Activated T-cell treated with anti-CD3 and anti-CD28 coated beads for 1 hour (primary cell): ENCODE data around the gene GMCL1.
"Not testable (repeated sequence)": the region's sequence is repeated elsewhere in the genome, so short reads cannot be mapped to it uniquely, and the experiment has no call there.

Experiments
- DNase-seq: peaks from one replicate; pipeline ENCODE4 v3.0.0-alpha.2; 2020; ENCODE audit warnings: low read depth

The GMCL1 gene, protein sequence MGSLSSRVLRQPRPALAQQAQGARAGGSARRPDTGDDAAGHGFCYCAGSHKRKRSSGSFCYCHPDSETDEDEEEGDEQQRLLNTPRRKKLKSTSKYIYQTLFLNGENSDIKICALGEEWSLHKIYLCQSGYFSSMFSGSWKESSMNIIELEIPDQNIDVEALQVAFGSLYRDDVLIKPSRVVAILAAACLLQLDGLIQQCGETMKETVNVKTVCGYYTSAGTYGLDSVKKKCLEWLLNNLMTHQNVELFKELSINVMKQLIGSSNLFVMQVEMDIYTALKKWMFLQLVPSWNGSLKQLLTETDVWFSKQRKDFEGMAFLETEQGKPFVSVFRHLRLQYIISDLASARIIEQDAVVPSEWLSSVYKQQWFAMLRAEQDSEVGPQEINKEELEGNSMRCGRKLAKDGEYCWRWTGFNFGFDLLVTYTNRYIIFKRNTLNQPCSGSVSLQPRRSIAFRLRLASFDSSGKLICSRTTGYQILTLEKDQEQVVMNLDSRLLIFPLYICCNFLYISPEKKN

GRCh38 chr2:69829256-69830044 lies at the start of gene GMCL1:
TSS of gene GMCL1 (plus strand) at chr2:69829660. CDS start at chr2:69829893, 233 bp downstream.
- peak; percentile 99 for DNase-seq

- DNase-seq, result no peak
Observed at GRCh38 chr2:69780921-69781320, 48.5 kb upstream of the GMCL1 start.

GRCh38 chr2:69781321-69782248 lies 47.9 kb upstream of the GMCL1 start:
- DNase-seq, result no peak

- no peak for DNase-seq
Observed at GRCh38 chr2:69784228-69784627, 45.2 kb upstream of the GMCL1 start.

- DNase-seq, result no peak
Observed at GRCh38 chr2:69785358-69785757, 44.1 kb upstream of the GMCL1 start.

DNA sequence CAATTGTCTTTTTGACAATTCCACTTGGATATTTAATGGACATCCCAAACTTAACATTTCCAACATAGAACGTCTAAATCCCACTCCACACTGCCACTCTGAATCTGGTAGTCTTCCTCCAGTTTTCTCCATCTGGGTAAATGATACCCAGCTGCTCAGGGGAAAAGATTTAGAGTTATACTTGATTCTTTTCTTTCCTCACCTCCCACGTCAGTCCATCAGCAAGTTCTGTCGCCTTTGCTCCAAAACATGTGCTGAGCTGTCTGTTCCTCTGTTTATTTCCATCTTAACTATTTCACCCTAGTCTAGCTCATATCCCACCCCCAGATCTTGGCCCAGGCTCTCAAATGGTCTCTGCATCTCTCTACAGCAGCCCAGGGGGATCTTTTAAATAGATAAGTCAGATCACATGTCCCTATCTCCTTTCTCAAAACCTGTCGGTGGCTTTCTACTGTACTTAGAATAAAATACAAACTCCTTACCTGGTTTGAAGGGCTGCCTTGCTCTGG lies 43.4 kb upstream of the GMCL1 start:
- DNase-seq, result no peak

GRCh38 chr2:69789175-69789721 lies 40.2 kb upstream of the GMCL1 start:
- no peak for DNase-seq

- no peak for DNase-seq
Observed at GRCh38 chr2:69789772-69790600, 39.5 kb upstream of the GMCL1 start.

- DNase-seq, result no peak
Observed at GRCh38 chr2:69790601-69790959, 38.9 kb upstream of the GMCL1 start.

- no peak for DNase-seq
Observed at GRCh38 chr2:69791045-69791444, 38.4 kb upstream of the GMCL1 start.

GRCh38 chr2:69796174-69796573 lies 33.3 kb upstream of the GMCL1 start:
- no peak for DNase-seq

DNA sequence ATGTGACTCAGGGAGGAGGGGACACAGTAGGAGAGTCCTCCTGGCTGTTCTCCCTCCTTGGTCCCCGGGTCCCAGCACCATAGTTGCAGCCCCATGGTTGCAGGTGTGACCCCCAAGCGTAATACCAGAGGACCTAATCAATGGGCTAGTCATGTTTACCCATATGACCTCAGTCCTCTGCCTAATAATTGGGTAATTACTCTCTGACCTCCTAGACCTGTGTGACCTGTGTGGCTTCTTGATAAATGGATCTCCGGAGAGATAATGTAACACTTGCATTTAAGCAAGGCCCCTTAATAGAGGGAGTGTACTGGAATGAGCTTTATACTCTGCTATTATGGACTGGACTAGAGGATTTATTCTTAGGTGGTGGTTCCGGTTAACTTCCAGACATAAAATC lies 32.2 kb upstream of the GMCL1 start:
- no peak for DNase-seq

GRCh38 chr2:69797836-69798289 lies 31.6 kb upstream of the GMCL1 start:
- DNase-seq, result no peak

- DNase-seq, result no peak
Observed at GRCh38 chr2:69798290-69798908, 31.1 kb upstream of the GMCL1 start.

DNA sequence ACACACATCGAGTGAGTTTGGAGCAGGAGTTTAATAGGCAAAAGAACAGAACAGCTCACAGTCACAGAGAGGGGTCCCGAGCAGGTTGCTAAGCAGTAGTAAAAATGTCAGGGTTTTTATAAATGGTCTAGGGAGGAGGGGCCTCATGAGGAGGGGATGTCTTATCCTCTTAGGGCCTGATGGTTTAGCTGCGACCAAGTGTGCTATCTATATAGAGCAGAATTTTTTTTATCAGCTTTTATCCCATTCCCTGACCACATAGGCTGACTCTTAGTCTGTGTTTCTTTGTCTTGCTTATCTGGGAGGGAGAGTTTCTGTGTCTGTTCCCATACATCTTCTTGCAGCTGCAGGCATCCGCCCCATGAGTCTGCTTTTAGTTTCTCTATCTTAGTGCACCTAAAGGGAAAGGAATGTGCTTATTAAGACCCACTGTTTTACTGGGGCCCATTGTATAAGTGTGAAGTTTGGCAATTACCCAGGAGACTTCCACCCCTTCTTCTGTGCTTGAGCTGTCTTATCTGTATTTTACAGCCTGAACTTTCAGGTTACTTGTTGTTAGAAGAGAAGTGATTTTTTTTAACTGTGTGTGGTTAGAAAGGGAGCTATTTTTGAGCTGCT lies 30.4 kb upstream of the GMCL1 start:
- DNase-seq, result no peak

DNA sequence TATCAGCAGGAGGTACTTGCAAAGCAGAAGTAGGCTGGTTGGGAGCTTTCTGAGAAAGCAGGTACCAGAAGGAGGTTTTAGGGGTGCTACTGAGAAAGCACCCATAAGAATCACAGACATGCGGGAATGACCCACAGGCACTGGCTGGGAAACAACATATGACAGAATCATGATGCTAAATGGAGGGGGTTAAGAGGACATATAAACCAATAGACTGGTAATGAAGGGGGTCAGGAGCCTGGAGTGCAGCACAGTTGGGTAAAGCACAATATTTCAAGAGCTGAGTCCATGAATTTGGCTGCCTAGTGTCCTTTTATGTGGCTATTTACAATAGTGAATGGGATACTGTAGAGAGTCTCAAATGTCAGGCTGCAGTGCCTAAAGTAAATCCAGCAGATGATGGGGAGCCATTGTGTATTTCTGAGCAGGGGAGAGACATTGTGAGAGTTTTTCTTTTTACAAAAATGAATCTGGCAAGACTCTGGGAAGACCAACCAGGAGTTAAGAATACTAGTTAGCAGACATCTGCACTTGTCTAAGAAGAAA lies 27.6 kb upstream of the GMCL1 start:
- no peak for DNase-seq

DNA sequence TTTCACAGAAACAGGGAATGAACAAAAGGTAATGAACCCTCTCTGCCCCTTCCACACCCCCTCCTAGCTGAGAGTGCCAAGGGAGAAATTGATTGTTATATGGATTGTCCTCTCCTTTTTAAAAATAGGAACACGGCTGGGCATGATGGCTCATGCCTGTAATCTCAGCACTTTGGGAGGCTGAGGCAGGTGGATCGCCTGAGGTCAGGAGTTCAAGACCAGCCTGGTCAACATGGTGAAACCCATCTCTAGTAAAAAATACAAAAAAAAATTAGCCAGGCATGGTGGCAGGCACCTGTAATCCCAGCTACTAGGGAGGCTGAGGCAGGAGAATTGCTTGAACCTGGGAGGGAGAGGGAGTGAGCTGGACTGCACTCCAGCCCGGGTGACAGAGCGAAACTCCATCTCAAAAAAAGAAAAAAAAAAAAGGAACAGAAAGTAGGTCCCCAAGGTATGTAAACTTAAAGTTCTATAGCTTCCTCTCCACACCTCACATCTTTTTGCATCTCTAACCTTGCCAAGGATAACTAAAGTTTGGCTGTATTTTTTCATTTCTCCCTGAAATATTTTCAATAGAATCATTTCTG lies 26.6 kb upstream of the GMCL1 start:
- DNase-seq, result not testable (repeated sequence)

- no peak for DNase-seq
Observed at GRCh38 chr2:69804416-69804815, 25.0 kb upstream of the GMCL1 start.

DNA sequence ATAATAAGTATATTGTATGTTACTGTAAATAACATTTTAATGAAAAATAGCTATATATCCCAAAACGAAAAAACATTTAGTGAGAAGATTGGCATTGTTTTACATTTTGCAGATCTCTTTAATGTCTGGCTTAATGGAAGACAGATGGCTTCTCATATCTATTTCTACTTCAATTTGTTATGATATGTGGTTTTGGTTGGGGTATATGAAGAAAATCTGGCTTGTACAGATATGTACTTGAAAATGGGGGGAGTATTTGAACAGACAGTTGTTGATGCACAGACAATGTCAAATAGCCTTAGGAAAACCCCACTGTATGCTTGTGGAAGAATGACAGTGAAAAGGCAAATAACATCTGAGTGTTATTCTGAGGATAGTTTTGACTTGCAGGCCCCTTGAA lies 23.6 kb upstream of the GMCL1 start:
- no peak for DNase-seq
